ENCODE data around the gene GNPNAT1. TPM values are rescaled to one million over a fixed set of nuclear protein-coding genes. Genes with fewer than 3 reads are reported as not detected.

GNPNAT1 gene
- total and polyA plus RNA-seq, 2 donors (not counting 3 experiments of a cell fraction or from before 2014, with no cell fraction given): 18.7 to 38.9 TPM

GRCh38 chr14:52776816-52777215 is 14.6 kb downstream of the GNPNAT1 start:
- Histone ChIP-seq H4K20me1 (replicated peaks; ENCODE audit: control insufficient read depth, extremely low read depth, insufficient read depth, low read length) (no peaks in the 10 kb centered on the region), H3K9me3 (replicated peaks; ENCODE audit: control insufficient read depth, insufficient read depth, low read length) (no peaks in the 10 kb centered on the region), H3K4me2 (ENCODE audit: insufficient read depth, low read length) (no peak overlapping the region), H2AFZ (ENCODE audit: low read depth, low read length) (no peak overlapping the region), H3K27ac (ENCODE audit: insufficient read depth, low read depth, low read length) (no peak overlapping the region), H3K9me1 (replicated peaks; ENCODE audit: control insufficient read depth, extremely low read depth, insufficient read depth, low read length) (no peaks in the 10 kb centered on the region), H3K36me3 (ENCODE audit: control insufficient read depth in 2 of 2, extremely low read depth in 1 of 2, insufficient read depth in 2 of 2, low read length in 2 of 2) (peaks cover 9 to 16% of the 10 kb centered on the region in 2 experiments), H3K4me3 (replicated peaks in 1 of 3; ENCODE audit: insufficient read depth in 1 of 3, low read depth in 1 of 3, low read length in 3 of 3) (no peak overlapping the region), H3K9ac (replicated peaks; ENCODE audit: extremely low read depth, insufficient read depth, low read length) (no peak overlapping the region), H3K4me1 (ENCODE audit: control insufficient read depth, extremely low read depth, insufficient read depth, low read length) (peaks cover 15% of the 10 kb centered on the region), H3K27me3 (ENCODE audit: control insufficient read depth in 2 of 2, insufficient read depth in 2 of 2, low read length in 2 of 2) (no peaks in the 10 kb centered on the region), H3K79me2 (ENCODE audit: control insufficient read depth, insufficient read depth, low read length) (no peaks in the 10 kb centered on the region)
- ChIA-PET POLR2A (no interaction called here), CTCF (interaction anchor here (0.8 kb wide), 1 partner anchor 46 kb away, joined by 3 read pairs; no protein-coding TSS in a partner anchor)
- dilution Hi-C loops (cut with MboI; ENCODE audit: extremely low pct_ligation_motif_present, low sequenced_read_pairs): no loop called here
- TF ChIP-seq MYC (IDR thresholded peaks at IDR 0.05; ENCODE audit: low read depth, low read length): no peak
- TF ChIP-seq EZH2 (IDR thresholded peaks at IDR 0.05; ENCODE audit: borderline replicate concordance, low read depth, low read length, severe bottlenecking): no peak
- TF ChIP-seq POLR2AphosphoS5 (IDR thresholded peaks at IDR 0.05; ENCODE audit: insufficient read depth, low read depth, low read length): no peak
- TF ChIP-seq GATA2 (IDR thresholded peaks at IDR 0.05; ENCODE audit: insufficient read depth, insufficient read length, low read depth, low read length): no peak
- TF ChIP-seq POLR2A (IDR thresholded peaks at IDR 0.05; ENCODE audit: low read depth, low read length): no peak
- no peak for TF ChIP-seq CTCF (IDR thresholded peaks at IDR 0.05; ENCODE audit: extremely low read depth in 1 of 2, insufficient read depth in 1 of 2, low read depth in 1 of 2, low read length in 2 of 2)
- no peak for TF ChIP-seq MAX (IDR thresholded peaks at IDR 0.05; ENCODE audit: insufficient read depth, insufficient read length)
- TF ChIP-seq FOS (IDR thresholded peaks at IDR 0.05; ENCODE audit: borderline replicate concordance, insufficient read depth, low read length): no peak
- no peak for TF ChIP-seq JUN (IDR thresholded peaks at IDR 0.05; ENCODE audit: borderline replicate concordance, insufficient read depth, insufficient read length, low read depth)
- no TSS peak for BruUV-seq (replicated peaks)
- FAIRE-seq: no peak
- intact Hi-C loops (cut with micrococcal nuclease): no loop called here
- DNase-seq (ENCODE audit: low read depth, low spot score): no peak
